B cell (primary cell): ENCODE data around the gene POLN.

Experiments
- CTCF ChIP-seq: fragments of 200-600 bp; IDR thresholded peaks from one replicate; pipeline ENCODE4 v1.8.0; 2022; ENCODE audit warnings: antibody characterized with exemption, mild to moderate bottlenecking
- EZH2 ChIP-seq: IDR thresholded peaks from 2 replicates; pipeline ENCODE4 v1.6.1; 2012; ENCODE audit warnings: borderline replicate concordance, low read depth, mild to moderate bottlenecking, moderate library complexity, low read length; ENCODE audit not compliant: insufficient read depth, poor library complexity, severe bottlenecking

GRCh38 chr4:2219233-2219760 is 22.6 kb downstream of the POLN start:
- TF ChIP-seq CTCF, result no peak
- no peak for TF ChIP-seq EZH2
